Fibroblast of skin of right quadriceps (primary cell): ENCODE measurements around the gene SPNS3.

Experiments
- DNase-seq: peaks from one replicate; pipeline ENCODE4 v3.0.0-alpha.2; 2013

Gene SPNS3

DNA sequence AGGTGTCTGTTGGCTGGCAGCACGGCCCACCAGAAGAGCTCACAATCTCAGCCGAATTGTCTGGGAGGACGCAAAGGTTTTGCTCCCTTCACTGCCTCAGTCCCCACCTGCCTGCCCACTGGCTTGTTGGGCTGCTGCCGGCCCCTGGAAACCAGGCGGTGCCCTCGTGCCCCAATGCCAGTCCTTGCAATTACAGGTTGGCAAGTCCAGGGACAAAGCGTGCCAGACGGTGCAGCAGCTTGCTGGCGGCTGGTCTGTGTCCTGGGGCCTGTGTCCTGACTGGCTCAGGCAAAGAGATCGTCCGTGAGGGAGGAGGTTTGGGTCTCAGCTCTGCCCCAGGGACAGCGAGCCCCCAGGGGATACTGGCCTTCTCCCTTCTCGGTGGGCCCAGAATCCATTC lies 40.4 kb downstream of the SPNS3 start:
- DNase-seq = no peak

DNA sequence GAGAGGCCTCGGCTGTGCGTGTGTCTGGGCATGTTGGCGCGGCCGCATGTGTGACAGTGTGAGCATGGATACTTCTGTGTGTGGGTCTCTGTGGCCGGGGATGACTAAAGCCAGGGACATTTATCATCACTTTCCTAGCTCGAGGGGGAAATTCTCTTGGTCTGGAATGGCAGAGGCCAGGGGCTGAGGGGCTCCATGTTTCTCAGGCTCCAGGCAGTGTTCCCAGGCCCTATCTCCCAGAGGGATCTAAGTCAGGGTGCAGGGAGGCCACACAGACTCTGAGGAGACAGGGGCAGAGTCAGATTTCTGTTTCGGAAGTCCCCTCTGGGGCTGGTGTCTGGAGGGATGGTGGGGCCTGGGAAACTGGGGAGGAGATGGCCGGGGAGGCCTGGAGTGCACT lies 41.3 kb downstream of the SPNS3 start:
- no peak for DNase-seq

- no peak for DNase-seq
Observed at GRCh38 chr17:4475463-4475862, 41.7 kb downstream of the SPNS3 start.

DNA sequence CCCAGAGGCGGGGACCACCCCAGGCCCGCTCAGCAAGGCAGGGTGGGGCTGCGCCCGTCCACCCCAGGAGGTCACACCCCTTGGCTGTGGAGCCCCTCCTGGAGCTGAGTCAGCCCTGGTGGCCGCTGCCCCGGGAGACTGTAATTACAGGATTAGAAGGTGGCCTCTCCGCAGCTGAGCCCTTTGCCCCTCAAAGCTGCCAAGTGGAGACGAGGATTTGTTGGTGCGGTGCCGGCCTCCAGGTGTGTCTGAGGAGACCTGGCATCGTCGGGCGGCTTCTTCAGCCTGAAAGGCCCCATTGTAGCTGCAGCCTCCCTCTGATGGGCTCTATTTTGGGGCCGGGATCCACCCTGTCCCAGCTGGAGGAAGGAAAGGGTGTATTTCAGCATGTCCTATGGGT lies 42.3 kb downstream of the SPNS3 start:
- DNase-seq = no peak

DNA sequence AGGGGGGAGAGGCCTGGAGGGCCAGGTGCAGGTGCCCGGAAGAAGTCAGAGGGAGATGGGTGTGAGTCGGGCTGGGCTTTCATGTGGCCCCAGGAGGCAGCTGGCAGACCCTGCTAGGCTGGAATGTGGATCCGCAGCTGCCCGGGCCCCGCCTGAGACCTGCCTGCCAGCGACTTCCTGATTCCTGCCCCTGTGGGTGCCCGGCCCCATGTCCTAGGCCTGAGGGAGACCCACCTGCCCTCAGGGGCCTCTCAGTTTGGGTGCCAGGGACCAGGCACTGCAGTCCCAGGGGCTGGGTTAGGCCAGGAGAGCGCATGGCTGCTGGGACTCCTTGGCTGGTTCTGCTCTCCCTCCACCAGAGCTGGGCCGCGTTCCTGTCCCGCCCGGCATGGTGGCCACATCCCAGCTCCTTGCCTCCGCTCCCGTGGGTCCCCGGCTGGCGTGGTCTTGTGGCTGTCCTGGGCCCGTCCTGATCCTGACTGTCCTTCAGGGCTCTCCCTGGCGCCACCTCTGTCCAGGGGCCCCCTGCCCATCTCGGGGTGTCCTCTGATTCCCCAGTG lies 42.9 kb downstream of the SPNS3 start:
- no peak for DNase-seq

DNA sequence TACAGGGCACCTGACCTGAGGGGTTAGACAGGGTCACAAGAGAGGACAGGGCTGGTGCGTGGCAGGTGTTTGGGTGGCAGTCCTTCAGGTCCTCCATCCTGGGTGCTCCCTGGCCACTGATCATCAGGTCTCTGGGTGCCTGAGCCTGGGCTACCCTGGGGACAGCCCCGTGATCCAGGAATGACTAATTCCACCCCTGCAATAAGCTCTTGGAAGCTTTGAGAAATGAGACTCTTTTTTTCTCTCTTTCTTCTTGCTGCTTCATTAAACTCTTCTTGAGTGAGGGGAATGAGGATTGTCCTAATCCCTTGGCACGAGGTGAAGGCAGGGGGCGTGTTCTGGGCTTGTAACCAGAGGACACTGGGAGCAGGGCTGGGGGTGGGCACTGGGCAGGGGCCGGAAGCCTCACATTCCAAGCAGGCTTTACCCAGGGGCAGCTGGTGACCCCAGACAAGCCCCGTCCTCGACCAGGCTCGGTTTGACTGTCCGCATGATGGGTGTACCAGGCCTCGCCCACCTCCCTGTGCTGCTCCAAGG lies 43.6 kb downstream of the SPNS3 start:
- DNase-seq = no peak

- DNase-seq = no peak
Observed at GRCh38 chr17:4478318-4478830, 44.6 kb downstream of the SPNS3 start.

- no peak for DNase-seq
Observed at GRCh38 chr17:4479340-4479981, 45.7 kb downstream of the SPNS3 start.

- DNase-seq = no peak
Observed at GRCh38 chr17:4479982-4480751, 46.4 kb downstream of the SPNS3 start.

GRCh38 chr17:4480929-4481898 lies 47.5 kb downstream of the SPNS3 start:
- DNase-seq = no peak

DNA sequence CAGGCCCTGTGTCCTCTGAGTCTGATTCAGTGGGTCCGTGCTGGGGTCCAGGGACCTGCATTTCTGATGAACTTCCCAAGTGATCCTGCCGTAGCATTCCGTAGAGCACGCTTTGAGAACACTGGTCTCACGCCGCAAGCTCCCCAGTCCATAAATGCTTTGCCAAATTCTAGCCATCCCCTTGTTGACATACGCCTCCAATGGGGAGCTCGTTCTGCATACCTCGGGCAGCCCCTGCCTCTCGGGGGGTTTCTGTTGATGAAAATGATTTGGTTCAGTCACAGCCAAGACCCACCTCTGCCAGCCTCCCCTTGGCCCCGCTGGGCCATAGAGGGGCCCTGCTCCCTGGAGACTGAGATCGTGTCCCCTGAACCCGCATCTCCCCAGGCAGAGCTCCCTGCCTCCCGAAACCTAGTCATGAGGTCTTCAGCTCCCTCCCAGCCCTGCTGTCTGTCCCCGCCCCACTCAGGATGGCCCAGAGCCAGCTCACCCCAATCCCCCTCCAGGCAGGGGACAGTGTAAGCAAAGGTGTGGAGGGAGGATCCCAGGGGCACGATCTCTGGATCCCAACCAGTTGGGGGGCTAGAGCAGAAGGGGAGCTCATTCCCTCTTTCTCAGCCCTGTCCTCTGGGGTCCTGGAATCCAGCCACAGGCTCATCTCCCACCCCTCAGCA lies 48.7 kb downstream of the SPNS3 start:
- DNase-seq = no peak

DNA sequence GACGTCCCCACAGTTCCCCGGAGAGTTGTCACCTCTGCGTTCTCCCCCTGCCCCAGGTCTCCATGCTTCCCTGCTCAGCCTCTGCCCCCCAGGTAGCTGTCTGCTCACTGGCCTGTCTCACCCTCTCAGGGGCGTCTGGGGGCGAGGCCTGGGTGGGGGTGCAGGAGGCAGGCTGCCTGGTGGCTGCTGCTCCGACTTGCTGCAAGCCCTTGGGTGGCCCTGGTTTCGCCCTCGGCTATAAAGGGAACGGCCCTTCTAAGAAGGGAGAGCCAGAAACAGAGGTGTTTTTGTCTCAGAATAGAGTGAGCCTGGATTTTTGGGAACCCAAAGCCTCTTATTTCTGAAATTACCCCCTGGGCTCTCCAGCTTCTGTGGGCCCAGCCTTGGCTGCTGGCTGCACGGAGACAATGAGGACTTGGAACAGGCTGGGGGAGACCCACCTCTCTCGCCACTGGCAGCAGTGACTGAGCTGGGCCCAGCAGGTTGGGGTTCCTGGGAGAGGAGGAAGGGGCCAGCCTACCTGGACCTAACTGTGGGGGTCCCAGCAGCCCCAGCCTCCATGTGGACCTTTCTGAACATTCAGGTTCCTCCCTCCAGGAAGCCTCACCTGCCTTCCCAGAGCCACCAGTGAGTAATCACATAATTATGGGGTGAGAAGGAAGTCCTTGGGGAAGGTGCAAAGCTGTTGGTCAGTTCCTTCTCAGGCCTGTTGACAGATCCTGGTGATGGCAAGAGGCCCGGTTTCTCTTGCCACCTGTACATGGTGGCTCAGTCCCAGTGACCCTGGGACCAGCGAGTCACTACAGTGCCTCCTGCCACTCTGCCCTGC lies 49.5 kb downstream of the SPNS3 start:
- no peak for DNase-seq

GRCh38 chr17:4485676-4486646 lies 52.2 kb downstream of the SPNS3 start:
- no peak for DNase-seq

DNA sequence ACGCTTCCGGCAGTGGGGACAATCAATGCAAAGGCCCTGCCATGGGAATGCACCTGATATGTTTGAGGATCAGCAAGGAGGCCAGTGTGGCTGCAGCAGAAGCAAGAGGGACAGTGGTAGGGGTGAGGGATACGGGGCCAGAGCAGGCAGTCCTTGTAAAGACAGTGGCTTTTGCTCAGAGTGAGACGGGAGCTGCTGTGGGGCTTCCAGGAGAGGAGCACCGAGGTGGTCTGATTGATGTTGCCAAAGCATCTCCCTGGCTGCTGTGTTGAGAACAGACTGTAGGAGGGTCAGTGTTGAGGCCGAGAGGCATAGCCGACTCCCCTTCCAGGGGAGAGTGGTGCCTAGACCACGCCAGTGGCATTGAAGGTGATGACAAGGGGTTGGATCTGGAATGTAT lies 53.6 kb downstream of the SPNS3 start:
- DNase-seq = no peak

DNA sequence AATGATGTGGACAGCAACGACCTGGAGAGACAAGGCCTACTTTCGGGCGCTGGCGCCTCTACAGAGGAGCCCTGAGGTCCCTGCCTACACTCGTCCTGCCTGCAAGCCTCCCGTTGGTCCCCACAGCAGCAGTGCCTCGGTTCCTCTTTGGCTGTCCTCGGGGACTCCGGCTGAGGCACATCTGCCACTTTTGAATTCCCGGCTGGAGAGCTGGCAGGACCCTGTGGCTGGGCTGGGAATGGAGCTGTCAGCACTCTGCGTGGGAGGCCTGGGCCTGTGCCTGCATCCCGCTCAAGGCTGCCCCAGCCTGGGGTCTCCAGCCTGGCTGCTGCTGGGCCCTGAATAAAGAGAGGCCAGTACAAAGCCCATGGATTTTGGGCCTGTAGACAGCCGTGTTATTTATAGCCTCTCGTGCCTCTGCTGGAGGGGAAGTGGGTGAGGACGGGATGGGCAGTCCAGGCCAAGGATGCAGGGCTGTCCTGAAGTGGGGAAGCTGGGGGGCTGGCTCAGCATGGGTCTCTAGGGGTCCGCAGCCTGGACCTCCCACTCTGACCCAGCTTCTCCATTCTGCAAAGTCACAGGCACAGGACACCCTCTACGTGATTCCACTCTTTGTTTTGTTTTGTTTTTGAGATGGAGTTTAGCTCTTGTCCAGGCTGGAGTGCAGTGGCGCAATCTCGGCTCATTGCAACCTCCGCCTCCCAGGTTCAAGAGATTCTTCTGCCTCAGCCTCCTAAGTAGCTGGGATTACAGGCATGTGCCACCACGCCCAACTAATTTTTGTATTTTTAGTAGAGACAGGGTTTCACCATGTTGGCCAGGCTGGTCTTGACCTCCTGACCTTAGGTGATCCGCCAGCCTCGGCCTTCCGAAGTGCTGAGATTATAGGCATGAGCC lies 54.3 kb downstream of the SPNS3 start:
- no peak for DNase-seq

GRCh38 chr17:4488989-4489595 lies 55.4 kb downstream of the SPNS3 start:
- no peak for DNase-seq

GRCh38 chr17:4490109-4490591 lies 56.4 kb downstream of the SPNS3 start:
- no peak for DNase-seq

DNA sequence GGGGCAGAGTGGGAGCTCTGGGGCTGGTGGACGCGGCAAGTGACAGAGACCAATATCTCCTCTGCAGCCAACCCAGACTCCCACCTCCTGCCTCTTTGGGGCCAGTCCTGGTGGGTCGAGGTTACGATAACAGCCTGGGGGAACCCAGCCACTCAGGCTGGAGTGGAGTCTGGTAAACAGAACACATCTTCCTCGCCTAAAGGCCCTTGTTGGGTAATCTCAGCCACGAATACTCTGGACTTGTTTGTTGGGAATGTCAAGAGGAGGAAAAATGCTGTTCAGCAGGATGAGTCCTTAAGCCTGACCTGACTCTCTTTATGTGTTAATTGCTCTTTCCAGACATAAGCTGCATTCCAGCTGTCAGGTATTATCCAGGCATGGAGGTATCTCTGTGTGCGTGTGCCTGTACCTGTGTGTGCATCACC lies 56.9 kb downstream of the SPNS3 start:
- DNase-seq = no peak
